ENCODE data around the gene CLUH. TPM values are rescaled to one million over a fixed set of nuclear protein-coding genes. Genes with fewer than 3 reads are reported as not detected.

The CLUH gene
- total RNA-seq, 1 donor from 2014 or later: 194 TPM

Other genes starting within 250 kb of the CLUH start
- 8.1 TPM for gene METTL16, start 199.9 kb downstream of the CLUH start, total RNA-seq
- gene PAFAH1B1, start 118.1 kb downstream of the CLUH start, total RNA-seq: 34.5 TPM
- not detected for gene CCDC92B, start 37.9 kb upstream of the CLUH start, total RNA-seq
- 1.9 TPM for gene RAP1GAP2, start 84.7 kb upstream of the CLUH start, total RNA-seq

Measured in left lobe of liver (tissue), 1 donor.